NCI-H1436 treated with DMSO at 0.1 percent for 48 hours (cell line): ENCODE results near the gene COQ10A.
A peak's percentile ranks its signal among the peaks of the same experiment; 100 is the strongest.

Experiments used
- DNase-seq: peaks from one replicate; lab custom pipeline; 2025; lab: John Stamatoyannopoulos, UW

Gene COQ10A

DNA sequence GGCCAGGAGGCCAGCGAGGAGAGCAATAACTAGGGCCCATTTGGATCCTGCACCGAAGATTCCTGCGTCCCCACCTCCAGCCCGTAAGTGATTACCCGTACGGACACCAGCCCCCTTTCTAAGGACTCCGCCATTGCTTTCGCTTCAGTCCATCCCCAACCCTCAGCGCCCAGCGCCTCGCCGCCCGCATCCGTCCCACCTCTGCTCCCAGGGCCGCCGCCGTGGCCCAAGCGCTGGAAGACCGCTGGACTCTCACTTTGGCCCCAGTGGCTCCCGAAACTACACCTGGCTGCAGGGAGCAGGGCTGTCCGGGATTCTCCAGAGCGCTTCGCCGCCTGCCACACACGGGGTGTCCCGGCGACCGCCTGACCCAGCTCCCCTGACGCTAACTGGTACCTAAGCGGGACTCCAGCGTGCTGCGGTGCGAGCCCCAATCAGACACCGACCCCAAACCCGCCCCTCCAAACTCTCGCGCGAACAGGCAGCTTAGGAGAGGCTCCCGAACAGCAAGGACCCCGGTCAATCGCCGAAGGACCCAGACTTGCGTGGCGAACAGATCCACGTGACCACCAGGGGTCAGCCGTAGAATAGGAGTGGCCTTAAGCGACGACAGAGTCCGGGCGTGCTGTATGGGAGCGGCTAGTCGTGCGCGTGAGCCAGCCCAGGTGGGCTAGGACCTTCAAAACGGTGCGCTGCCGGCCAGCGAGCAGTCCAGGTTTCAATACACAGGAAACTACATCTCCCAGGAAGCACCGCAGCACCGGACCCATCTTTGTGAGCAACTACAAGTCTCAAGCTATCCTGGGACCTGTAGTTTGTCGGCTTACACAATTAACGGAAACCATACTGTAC, 49.1 kb downstream of the COQ10A start, which contains the start of gene CNPY2:
Gene CNPY2 (minus strand): TSS at position 367 of the 852 bp plus-strand sequence. CDS start 771 bp downstream, outside the sequence.
- peak; percentile 90 for DNase-seq

DNA sequence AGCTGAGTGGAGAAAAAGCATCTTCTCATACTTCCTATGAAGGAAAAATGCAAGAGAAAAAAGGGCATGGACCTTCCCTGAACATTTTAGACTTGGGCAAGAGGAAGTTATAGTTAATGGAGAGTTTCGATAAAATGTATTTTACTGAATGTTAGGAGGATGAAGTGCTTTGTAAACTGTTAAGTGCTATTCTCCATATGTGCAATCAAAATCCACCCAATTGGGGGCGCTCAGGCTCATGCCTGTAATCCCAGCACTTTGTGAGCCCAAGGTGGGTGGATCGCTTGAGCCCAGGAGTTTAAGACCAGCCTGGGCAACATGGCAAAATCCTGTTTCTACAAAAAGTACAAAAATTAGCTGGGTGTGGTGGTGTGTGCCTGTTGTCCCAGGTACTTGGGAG, 50.9 kb downstream of the COQ10A start:
- no peak for DNase-seq
